WTC11 (cell line): Measurements from ENCODE around the gene PDZD2. TPM values are rescaled to one million over a fixed set of nuclear protein-coding genes. Genes with fewer than 3 reads are reported as not detected.

Experiments used
- ATAC-seq: fragments of 200-7000 bp; cut with Tn5 transposase; 2 replicates; pipeline ENCODE4 v1.10.0; 2021; ENCODE audit warnings: mild to moderate bottlenecking, moderate library complexity
- CTCF ChIA-PET: fragments of 300-600 bp; sonication (Branson Sonifier 250); formaldehyde crosslinking; loops from one replicate; lab custom pipeline; 2021; ENCODE audit warnings: antibody characterized with exemption; lab: Charles Lee
- POLR2A ChIA-PET: fragments of 350-600 bp; sonication (Branson Sonifier 250); formaldehyde crosslinking; loops from one replicate; lab custom pipeline; 2021; ENCODE audit warnings: antibody characterized with exemption; lab: Charles Lee
- DNase-seq: peaks from one replicate; pipeline ENCODE4 v3.0.0; 2021; ENCODE audit warnings: low spot score
- H3K27ac Mint-ChIP-seq: 2 replicates; pipeline ENCODE4 v1.8.0; 2021; ENCODE audit warnings: mixed read lengths
- H3K27me3 Mint-ChIP-seq: 2 replicates; pipeline ENCODE4 v1.8.0; 2021; ENCODE audit warnings: low read depth, mild to moderate bottlenecking, moderate library complexity, mixed read lengths
- H3K36me3 Mint-ChIP-seq: 2 replicates; pipeline ENCODE4 v1.8.0; 2021; ENCODE audit warnings: mixed read lengths
- H3K4me1 Mint-ChIP-seq: 2 replicates; pipeline ENCODE4 v1.8.0; 2022; ENCODE audit warnings: mixed read lengths
- H3K4me3 Mint-ChIP-seq: 2 replicates; pipeline ENCODE4 v1.8.0; 2021; ENCODE audit warnings: mild to moderate bottlenecking, moderate library complexity, mixed read lengths
- H3K9me3 Mint-ChIP-seq: 2 replicates; pipeline ENCODE4 v1.8.0; 2021; ENCODE audit warnings: mixed read lengths
- AR ChIP-seq: fragments of 250-450 bp; sonication (Bioruptor Pico); IDR thresholded peaks from 2 replicates; pipeline ENCODE4 v1.9.0; 2021; ENCODE audit warnings: mild to moderate bottlenecking
- CTCF ChIP-seq: fragments of 200-600 bp; IDR thresholded peaks from 2 replicates; pipeline ENCODE4 v1.8.0; 2022; ENCODE audit warnings: antibody characterized with exemption
- ETV6 ChIP-seq: sonication (generic); formaldehyde crosslinking; IDR thresholded peaks from 2 replicates; pipeline ENCODE4 v1.8.1; 2022; ENCODE audit warnings: mild to moderate bottlenecking, missing genetic modification reagents
- FOXK1 ChIP-seq: sonication (generic); formaldehyde crosslinking; IDR thresholded peaks from 2 replicates; pipeline ENCODE4 v1.8.0; 2022; ENCODE audit warnings: mild to moderate bottlenecking, moderate library complexity, missing genetic modification reagents
- FOXP1 ChIP-seq: sonication (generic); formaldehyde crosslinking; IDR thresholded peaks from 2 replicates; pipeline ENCODE4 v1.8.0; 2022; ENCODE audit warnings: missing genetic modification reagents, mild to moderate bottlenecking, moderate library complexity, borderline replicate concordance
- FOXP4 ChIP-seq: sonication (generic); formaldehyde crosslinking; IDR thresholded peaks from 2 replicates; pipeline ENCODE4 v1.8.0; 2022; ENCODE audit warnings: mild to moderate bottlenecking, missing genetic modification reagents
- MYBL2 ChIP-seq: sonication (generic); formaldehyde crosslinking; IDR thresholded peaks from 2 replicates; pipeline ENCODE4 v1.8.1; 2023; ENCODE audit warnings: mild to moderate bottlenecking, moderate library complexity, missing genetic modification reagents
- NFATC4 ChIP-seq: fragments of 250-450 bp; sonication (Bioruptor Pico); IDR thresholded peaks from 2 replicates; pipeline ENCODE4 v1.9.0; 2021; ENCODE audit warnings: mild to moderate bottlenecking
- NFE2L1 ChIP-seq: sonication (generic); formaldehyde crosslinking; IDR thresholded peaks from 2 replicates; pipeline ENCODE4 v1.8.1; 2023; ENCODE audit warnings: missing genetic modification reagents
- NFYB ChIP-seq: sonication (generic); formaldehyde crosslinking; conservative IDR thresholded peaks from 2 replicates; pipeline ENCODE4 v1.8.0; 2022; ENCODE audit warnings: low read depth, missing genetic modification reagents
- NR2C2 ChIP-seq: sonication (generic); formaldehyde crosslinking; IDR thresholded peaks from 2 replicates; pipeline ENCODE4 v1.8.0; 2022; ENCODE audit warnings: mild to moderate bottlenecking, missing genetic modification reagents
- NR3C1 ChIP-seq: sonication (generic); formaldehyde crosslinking; conservative IDR thresholded peaks from 2 replicates; pipeline ENCODE4 v1.8.1; 2023; ENCODE audit warnings: low read depth, mild to moderate bottlenecking, missing genetic modification reagents
- SOX15 ChIP-seq: fragments of 250-450 bp; sonication (Bioruptor Pico); IDR thresholded peaks from 2 replicates; pipeline ENCODE4 v1.9.0; 2021; ENCODE audit warnings: mild to moderate bottlenecking
- ZBTB21 ChIP-seq: sonication (generic); formaldehyde crosslinking; IDR thresholded peaks from 2 replicates; pipeline ENCODE4 v1.8.1; 2023; ENCODE audit warnings: mild to moderate bottlenecking, missing genetic modification reagents, borderline replicate concordance
- ZBTB43 ChIP-seq: sonication (generic); formaldehyde crosslinking; IDR thresholded peaks from 2 replicates; pipeline ENCODE4 v1.8.1; 2023; ENCODE audit warnings: mild to moderate bottlenecking, missing genetic modification reagents
- ZMAT4 ChIP-seq: fragments of 250-450 bp; sonication (Bioruptor Pico); IDR thresholded peaks from 2 replicates; pipeline ENCODE4 v1.9.0; 2021; ENCODE audit warnings: mild to moderate bottlenecking
- ZNF263 ChIP-seq: sonication (generic); formaldehyde crosslinking; IDR thresholded peaks from 2 replicates; pipeline ENCODE4 v1.8.1; 2022; ENCODE audit warnings: low read depth, mild to moderate bottlenecking, moderate library complexity, missing genetic modification reagents
- ZNF396 ChIP-seq: fragments of 250-450 bp; sonication (Bioruptor Pico); IDR thresholded peaks from 2 replicates; pipeline ENCODE4 v1.8.0; 2021; ENCODE audit warnings: mild to moderate bottlenecking, moderate library complexity, borderline replicate concordance
- ZSCAN18 ChIP-seq: fragments of 250-450 bp; sonication (Bioruptor Pico); IDR thresholded peaks from 2 replicates; pipeline ENCODE4 v2.1.2; 2022; ENCODE audit warnings: mild to moderate bottlenecking, moderate library complexity
- total RNA-seq: library from RNA; stranded (reverse); gene quantifications from 3 replicates; pipeline ENCODE4 v1.2.3, GENCODE V29; 2021

PDZD2 gene
- total RNA-seq, 1 experiment from 2014 or later: 11.4 TPM

- POLR2A ChIA-PET: no interaction called here
- TF ChIP-seq NR3C1 (CRISPR knock-in tag) (no peak), ZBTB43 (CRISPR knock-in tag) (no peak), AR (CRISPR knock-in tag) (no peak), CTCF (no peak), ZNF263 (CRISPR knock-in tag) (no peak), NR2C2 (CRISPR knock-in tag) (no peak), ZNF396 (no peak), ETV6 (CRISPR knock-in tag) (no peak), FOXP4 (CRISPR knock-in tag) (no peak), NFE2L1 (CRISPR knock-in tag) (no peak), ZSCAN18 (CRISPR knock-in tag) (no peak), ZMAT4 (CRISPR knock-in tag) (no peak), ZBTB21 (CRISPR knock-in tag) (no peak), NFYB (CRISPR knock-in tag) (no peak), MYBL2 (CRISPR knock-in tag) (no peak), SOX15 (CRISPR knock-in tag) (no peak), FOXP1 (no peak), FOXK1 (CRISPR knock-in tag) (no peak), NFATC4 (CRISPR knock-in tag) (no peak)
- Mint-ChIP-seq H3K4me3 (no peak overlapping the region), H3K9me3 (no peaks in the 10 kb centered on the region), H3K27ac (peak overlapping the region; percentile 16; the same call in 1 of the 2 replicates), H3K4me1 (peaks cover 23% of the 10 kb centered on the region), H3K27me3 (no peaks in the 10 kb centered on the region; the same call in 1 of the 2 replicates), H3K36me3 (no peaks in the 10 kb centered on the region)
- ATAC-seq: no peak
- CTCF ChIA-PET: no interaction called here
- DNase-seq: no peak
Observed at GRCh38 chr5:31703757-31704156, 64.8 kb downstream of the PDZD2 start.
